HepG2 (cell line): Measurements from ENCODE around the gene IER5L. TPM values are rescaled to one million over a fixed set of nuclear protein-coding genes. Genes with fewer than 3 reads are reported as not detected.

Experiments used
- ATAC-seq: fragments of 200-7000 bp; cut with Tn5 transposase; 3 replicates; pipeline ENCODE4 v1.9.1; 2020; ENCODE audit warnings: mild to moderate bottlenecking, moderate library complexity
- BruUV-seq: library from RNA; stranded (reverse); fragments of 400-500 nt; replicated peaks from 2 replicates; lab custom pipeline; 2021; lab: Mats Ljungman, UMichigan
- CTCF ChIA-PET: fragments of 300-600 bp; formaldehyde crosslinking; extraction: SDS; loops from one replicate; lab custom pipeline; 2021; ENCODE audit warnings: low total read pairs, inconsistent platforms, low intra/inter-chr PET ratio; lab: Yijun Ruan, JAX
- POLR2A ChIA-PET: fragments of 350-600 bp; sonication (Branson Sonifier 250); formaldehyde crosslinking; loops from one replicate; lab custom pipeline; 2020; ENCODE audit warnings: antibody characterized with exemption, inconsistent platforms; lab: Yijun Ruan, JAX
- DNase-seq: peaks from one replicate; pipeline ENCODE4 v3.0.0-alpha.2; 2015; ENCODE audit warnings: low spot score
- FAIRE-seq: peaks from 3 replicates; lab custom pipeline; 2011; peaks lifted over from hg19 to GRCh38; lab: Jason Lieb, UNC
- H2AFZ ChIP-seq: one replicate; pipeline ENCODE4 v1.6.1; 2011; ENCODE audit warnings: low read length, inconsistent platforms
- H3K27ac ChIP-seq: fragments of 300-600 bp; 3 replicates; pipeline ENCODE4 v1.8.0; 2011; ENCODE audit warnings: mixed run types, mild to moderate bottlenecking, mixed read lengths, low read length, inconsistent platforms; ENCODE audit not compliant: insufficient read depth; ENCODE audit errors: extremely low read length
- H3K27me3 ChIP-seq, 2 experiments: fragments of 200-600 bp in 1 of 2; 2 replicates in 1 of 2; 3 replicates in 1 of 2; pipeline versions ENCODE4 v1.6.0 to v1.8.0; 2011; ENCODE audit warnings: low read length in 2 of 2, mild to moderate bottlenecking in 2 of 2, moderate library complexity in 2 of 2, inconsistent platforms in 1 of 2; ENCODE audit not compliant: insufficient read depth in 2 of 2, control insufficient read depth in 1 of 2
- H3K36me3 ChIP-seq, 2 experiments: fragments of 200-600 bp in 1 of 2; replicated peaks in 1 of 2; 2 replicates in 1 of 2; 3 replicates in 1 of 2; pipeline versions ENCODE4 v1.5.1 to v1.8.0; 2011; ENCODE audit warnings: low read length in 2 of 2, inconsistent platforms in 1 of 2; ENCODE audit not compliant: insufficient read depth in 2 of 2, control insufficient read depth in 1 of 2
- H3K4me1 ChIP-seq: 2 replicates; pipeline ENCODE4 v1.5.1; 2012; ENCODE audit warnings: low read length, inconsistent platforms; ENCODE audit not compliant: insufficient read depth
- H3K4me2 ChIP-seq: 2 replicates; pipeline ENCODE4 v1.6.0; 2011; ENCODE audit warnings: low read depth, low read length, inconsistent platforms
- H3K4me3 ChIP-seq, 3 experiments: fragments of 200-600 bp in 1 of 3; sonication (generic), shearing (Covaris generic) in 1 of 3; replicated peaks in 1 of 3; 2 replicates each; pipeline ENCODE4 v1.5.1; 2011 to 2016; ENCODE audit warnings: low read length in 3 of 3, inconsistent platforms in 2 of 3, low read depth in 2 of 3, mild to moderate bottlenecking in 2 of 3, control low read depth in 1 of 3, mixed read lengths in 1 of 3; ENCODE audit not compliant: insufficient read depth in 1 of 3
- H3K79me2 ChIP-seq: one replicate; pipeline ENCODE4 v1.6.1; 2011; ENCODE audit warnings: low read length, inconsistent platforms; ENCODE audit not compliant: insufficient read depth
- H3K9ac ChIP-seq: 2 replicates; pipeline ENCODE4 v1.6.0; 2011; ENCODE audit warnings: mild to moderate bottlenecking, low read depth, low read length, inconsistent platforms; ENCODE audit not compliant: insufficient read depth
- H3K9me3 ChIP-seq: 2 replicates; pipeline ENCODE4 v1.5.1; 2012; ENCODE audit warnings: mild to moderate bottlenecking, low read length
- H4K20me1 ChIP-seq: 2 replicates; pipeline ENCODE4 v1.6.0; 2011; ENCODE audit warnings: inconsistent platforms, mild to moderate bottlenecking, low read length, moderate library complexity; ENCODE audit not compliant: insufficient read depth
- ATAD3A ChIP-seq: sonication (generic); formaldehyde crosslinking; IDR thresholded peaks from 2 replicates; pipeline ENCODE4 v1.4.0; 2020; ENCODE audit warnings: missing genetic modification reagents
- CENPT ChIP-seq: sonication (generic); formaldehyde crosslinking; IDR thresholded peaks from 2 replicates; pipeline ENCODE4 v1.8.0; 2022; ENCODE audit warnings: low read depth, mild to moderate bottlenecking, moderate library complexity, missing genetic modification reagents
- FOXA3 ChIP-seq: IDR thresholded peaks from 2 replicates; pipeline ENCODE4 v1.6.1; 2016; ENCODE audit warnings: missing genetic modification reagents, missing compliant biosample characterization
- HMG20B ChIP-seq: conservative IDR thresholded peaks from 2 replicates; pipeline ENCODE4 v1.6.1; 2016; ENCODE audit warnings: missing genetic modification reagents, missing compliant biosample characterization
- HNRNPK ChIP-seq: fragments of 200-400 bp; formaldehyde crosslinking; IDR thresholded peaks from 2 replicates; pipeline ENCODE4 v1.6.1; 2018; ENCODE audit warnings: low read length, low read depth, moderate library complexity, mild to moderate bottlenecking; ENCODE audit not compliant: poor library complexity, severe bottlenecking
- HOXA5 ChIP-seq: sonication (generic); formaldehyde crosslinking; IDR thresholded peaks from 2 replicates; pipeline ENCODE4 v1.4.0; 2020; ENCODE audit warnings: missing genetic modification reagents
- KDM3A ChIP-seq: IDR thresholded peaks from 2 replicates; pipeline ENCODE4 v1.6.1; 2018; ENCODE audit warnings: low read depth, missing compliant biosample characterization
- RFXANK ChIP-seq: IDR thresholded peaks from 2 replicates; pipeline ENCODE4 v1.6.1; 2016
- SIX1 ChIP-seq: sonication (generic); formaldehyde crosslinking; IDR thresholded peaks from 2 replicates; pipeline ENCODE4 v1.4.0; 2020; ENCODE audit warnings: missing genetic modification reagents, borderline replicate concordance
- SNAI1 ChIP-seq: sonication (generic); formaldehyde crosslinking; IDR thresholded peaks from 2 replicates; pipeline ENCODE4 v1.5.0; 2020; ENCODE audit warnings: mild to moderate bottlenecking, missing genetic modification reagents, borderline replicate concordance
- SOX13 ChIP-seq, 3 experiments: fragments of 450-650 bp in 1 of 3; sonication (generic) in 1 of 3; formaldehyde crosslinking in 1 of 3; IDR thresholded peaks in 2 of 3; conservative IDR thresholded peaks in 1 of 3; 2 replicates each; pipeline versions ENCODE4 v1.5.0 to v1.6.1; 2016 to 2020; ENCODE audit warnings: antibody characterized with exemption in 1 of 3, mild to moderate bottlenecking in 1 of 3, missing compliant biosample characterization in 1 of 3, missing genetic modification reagents in 1 of 3, moderate library complexity in 1 of 3
- SOX6 ChIP-seq, 2 experiments: fragments of 450-650 bp in 1 of 2; sonication (generic) in 1 of 2; formaldehyde crosslinking in 1 of 2; IDR thresholded peaks; 2 replicates each; pipeline versions ENCODE4 v1.4.0 to v1.6.1; 2017 to 2020; ENCODE audit warnings: antibody characterized with exemption in 1 of 2, mild to moderate bottlenecking in 1 of 2, missing genetic modification reagents in 1 of 2
- TBX2 ChIP-seq: sonication (generic); formaldehyde crosslinking; IDR thresholded peaks from 2 replicates; pipeline ENCODE4 v1.5.0; 2020; ENCODE audit warnings: missing genetic modification reagents, mild to moderate bottlenecking, borderline replicate concordance
- THAP11 ChIP-seq: IDR thresholded peaks from 2 replicates; pipeline ENCODE4 v1.6.1; 2016; ENCODE audit warnings: missing biosample characterization, missing genetic modification reagents
- ZMYM3 ChIP-seq: sonication (generic); formaldehyde crosslinking; IDR thresholded peaks from 2 replicates; pipeline ENCODE4 v1.5.1; 2020; ENCODE audit warnings: mild to moderate bottlenecking, missing genetic modification reagents
- ZNF101 ChIP-seq: sonication (generic); formaldehyde crosslinking; IDR thresholded peaks from 2 replicates; pipeline ENCODE4 v1.4.0; 2020; ENCODE audit warnings: mild to moderate bottlenecking, low read depth, missing genetic modification reagents, borderline replicate concordance
- ZNF569 ChIP-seq: sonication (generic); formaldehyde crosslinking; IDR thresholded peaks from 2 replicates; pipeline ENCODE4 v1.5.0; 2020; ENCODE audit warnings: mild to moderate bottlenecking, missing genetic modification reagents, moderate library complexity, borderline replicate concordance
- ZNF605 ChIP-seq: sonication (generic); formaldehyde crosslinking; IDR thresholded peaks from 2 replicates; pipeline ENCODE4 v1.8.0; 2022; ENCODE audit warnings: mild to moderate bottlenecking, missing genetic modification reagents
- WGBS: methylation state at CpG from one replicate; pipeline ENCODE4 v1.1.6; 2017; ENCODE audit warnings: low lambda C conversion rate; 5-methylcytosine and 5-hydroxymethylcytosine counted together
- in situ Hi-C: cut with HindIII; loops from 2 replicates; pipeline ENCODE4 v1.10.0; 2017; ENCODE audit warnings: low pct_unique_long_range_greater_than_20kb; ENCODE audit not compliant: extremely low pct_ligation_motif_present
- intact Hi-C: fragments of 100-400 bp; cut with micrococcal nuclease; formaldehyde crosslinking; loops from one replicate; pipeline ENCODE4 v1.10.0; 2022; ENCODE audit not compliant: unreplicated experiment
- polyA plus RNA-seq, 8 experiments: library from polyadenylated mRNA; depleted of rRNA in 3 of 8; stranded (reverse) in 7 of 8; unstranded in 1 of 8; fragments of >200 nt; fragmentation: Illumina TruSeq in 4 of 8; extraction: Trizol in 4 of 8; gene quantifications; 2 replicates each; pipeline versions ENCODE4 v1.2.1 to v1.2.3, GENCODE V29; 2011 to 2016; ENCODE audit warnings: low read depth in 4 of 8, missing spikeins in 1 of 8, mixed read lengths in 1 of 8; ENCODE audit not compliant: insufficient read depth in 1 of 8
- total RNA-seq, 5 experiments: library from RNA; depleted of rRNA; stranded (reverse); fragments of >200 nt; fragmentation: Illumina TruSeq; extraction: Trizol; gene quantifications; 2 replicates each; pipeline ENCODE4 v1.2.3, GENCODE V29; 2016; ENCODE audit warnings: low read depth in 1 of 5
- TF ChIP-seq, protein P1 (sequence below): sonication (generic); formaldehyde crosslinking; IDR thresholded peaks from 2 replicates; pipeline ENCODE4 v1.4.0; 2020; ENCODE audit warnings: missing genetic modification reagents, borderline replicate concordance
- TF ChIP-seq, protein P2 (sequence below): IDR thresholded peaks from 2 replicates; pipeline ENCODE4 v1.6.1; 2012; ENCODE audit warnings: inconsistent platforms

IER5L gene
- total and polyA plus RNA-seq, 2 of the 13 experiments (the other 11 are each of a cell fraction or from before 2014, with no cell fraction given): 1.8 to 3.3 TPM

DNA sequence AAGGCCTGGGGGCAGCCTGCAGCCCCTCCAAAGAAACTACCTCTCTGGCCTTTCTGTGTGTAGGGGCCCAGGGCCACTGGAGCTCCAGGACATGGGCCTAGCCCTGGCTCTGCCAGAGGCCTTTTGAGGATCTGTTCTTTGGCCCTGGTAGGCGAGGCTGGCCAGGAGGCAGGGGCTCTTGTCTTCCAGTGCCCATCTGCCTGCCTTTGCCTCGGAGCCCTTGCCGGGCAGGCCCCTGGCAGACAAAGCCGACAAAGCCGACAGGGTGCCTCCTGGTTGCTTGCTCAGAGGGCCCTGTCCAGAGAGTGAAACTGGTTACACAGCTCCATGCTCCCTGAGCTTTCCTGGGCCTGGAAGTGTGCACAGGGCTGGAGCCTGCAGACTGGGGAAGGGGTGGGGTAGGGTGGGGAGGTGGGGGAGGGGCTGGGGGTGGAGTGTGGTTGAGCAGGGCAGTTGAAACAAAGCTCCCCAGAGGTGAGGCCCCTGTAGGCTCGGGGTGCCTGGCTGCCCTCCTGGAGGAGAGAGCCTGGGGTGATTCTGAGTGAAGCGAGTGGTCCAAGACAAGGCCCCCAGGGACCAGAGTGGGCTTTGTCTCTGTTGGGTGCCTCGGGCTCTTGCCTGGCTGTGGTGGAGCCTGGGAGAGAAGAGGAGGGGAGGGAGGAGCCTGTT is 37.5 kb downstream of the IER5L start (continued):
- TF ChIP-seq HMG20B: no peak
- TF ChIP-seq, protein P1, sequence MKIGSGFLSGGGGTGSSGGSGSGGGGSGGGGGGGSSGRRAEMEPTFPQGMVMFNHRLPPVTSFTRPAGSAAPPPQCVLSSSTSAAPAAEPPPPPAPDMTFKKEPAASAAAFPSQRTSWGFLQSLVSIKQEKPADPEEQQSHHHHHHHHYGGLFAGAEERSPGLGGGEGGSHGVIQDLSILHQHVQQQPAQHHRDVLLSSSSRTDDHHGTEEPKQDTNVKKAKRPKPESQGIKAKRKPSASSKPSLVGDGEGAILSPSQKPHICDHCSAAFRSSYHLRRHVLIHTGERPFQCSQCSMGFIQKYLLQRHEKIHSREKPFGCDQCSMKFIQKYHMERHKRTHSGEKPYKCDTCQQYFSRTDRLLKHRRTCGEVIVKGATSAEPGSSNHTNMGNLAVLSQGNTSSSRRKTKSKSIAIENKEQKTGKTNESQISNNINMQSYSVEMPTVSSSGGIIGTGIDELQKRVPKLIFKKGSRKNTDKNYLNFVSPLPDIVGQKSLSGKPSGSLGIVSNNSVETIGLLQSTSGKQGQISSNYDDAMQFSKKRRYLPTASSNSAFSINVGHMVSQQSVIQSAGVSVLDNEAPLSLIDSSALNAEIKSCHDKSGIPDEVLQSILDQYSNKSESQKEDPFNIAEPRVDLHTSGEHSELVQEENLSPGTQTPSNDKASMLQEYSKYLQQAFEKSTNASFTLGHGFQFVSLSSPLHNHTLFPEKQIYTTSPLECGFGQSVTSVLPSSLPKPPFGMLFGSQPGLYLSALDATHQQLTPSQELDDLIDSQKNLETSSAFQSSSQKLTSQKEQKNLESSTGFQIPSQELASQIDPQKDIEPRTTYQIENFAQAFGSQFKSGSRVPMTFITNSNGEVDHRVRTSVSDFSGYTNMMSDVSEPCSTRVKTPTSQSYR (CRISPR knock-in tag): peak; percentile 76
- TF ChIP-seq ATAD3A (CRISPR knock-in tag): no peak
- TF ChIP-seq HNRNPK: peak; percentile 71
- TF ChIP-seq, protein P2, sequence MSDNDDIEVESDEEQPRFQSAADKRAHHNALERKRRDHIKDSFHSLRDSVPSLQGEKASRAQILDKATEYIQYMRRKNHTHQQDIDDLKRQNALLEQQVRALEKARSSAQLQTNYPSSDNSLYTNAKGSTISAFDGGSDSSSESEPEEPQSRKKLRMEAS: 0 out of 2 replicates have a peak, but pooled peaks have one; percentile 5
- no peak for TF ChIP-seq HOXA5 (CRISPR knock-in tag)
- TF ChIP-seq SNAI1 (CRISPR knock-in tag): 0 out of 2 replicates have a peak, but pooled peaks have one; percentile 2
- no peak for TF ChIP-seq CENPT
- TF ChIP-seq, all 625 proteins: peak for 41

DNA sequence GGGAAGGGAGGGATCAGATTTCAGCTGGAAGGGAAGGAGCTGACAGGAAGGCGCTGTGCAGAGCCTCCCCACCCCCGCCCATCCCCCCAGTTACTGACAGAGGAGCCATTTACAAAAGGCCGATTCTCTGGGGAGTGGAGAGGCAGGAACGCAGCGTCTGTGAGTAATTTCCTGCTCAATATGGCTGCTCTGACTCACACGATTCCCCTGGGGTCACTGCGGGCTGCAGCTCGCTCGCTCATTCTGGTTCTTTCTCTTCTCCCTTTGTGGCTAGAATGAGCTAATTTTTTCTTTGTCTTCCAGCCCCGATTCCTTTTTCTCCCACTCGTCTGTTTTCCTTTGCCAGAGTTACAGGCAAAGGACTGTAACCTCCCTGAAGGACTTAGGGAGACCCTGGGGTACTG is 38.1 kb downstream of the IER5L start:
- H4K20me1 ChIP-seq: no peaks in the 10 kb centered on the region
- FAIRE-seq: peak; percentile 96
- BruUV-seq: TSS peak; percentile 89
- peak; percentile 94 for DNase-seq
- H3K27ac ChIP-seq: peak overlapping the region; percentile 98
- peak; percentile 81 for ATAC-seq
- H3K36me3 ChIP-seq: peaks cover 13 to 55% of the 10 kb centered on the region in 2 experiments
- CTCF ChIA-PET: interaction anchor here (1.9 to 2.1 kb wide), 2 partner anchors 471 to 485 kb away, joined by 13 to 17 read pairs; no protein-coding TSS in a partner anchor
- 4% methylated on average over 9 of the region's 11 CpGs for WGBS
- peak overlapping the region; percentile 97 for H3K4me2 ChIP-seq
- H3K4me1 ChIP-seq: peaks cover 51% of the 10 kb centered on the region
- H3K79me2 ChIP-seq: peaks cover 6% of the 10 kb centered on the region
- POLR2A ChIA-PET: interaction anchor here (0.6 to 3.5 kb wide), 30 partner anchors 8 to 486 kb away, joined by 3 to 55 read pairs (median 6); partner anchors contain the start of genes CRAT, IER5L, NTMT1 and PTPA
- no peak overlapping the region for H2AFZ ChIP-seq
- no peaks in the 10 kb centered on the region for H3K9me3 ChIP-seq
- H3K4me3 ChIP-seq: peak overlapping the region; percentile 57 to 75 (median 67)
- H3K9ac ChIP-seq: peak overlapping the region; percentile 96
- no peaks in the 10 kb centered on the region for H3K27me3 ChIP-seq
- in situ Hi-C loops: loop anchor here (5.0 kb wide), 2 partner anchors 37 to 482 kb away; partner anchors contain the start of genes C9orf50 and IER5L
- intact Hi-C loops: loop anchor here (1.0 to 5.0 kb wide), 2 partner anchors 37 to 485 kb away; partner anchors contain the start of gene IER5L
- TF ChIP-seq ZNF605 (CRISPR knock-in tag) (0 out of 2 replicates have a peak, but pooled peaks have one; percentile 7), ZMYM3 (no peak; the same call in none of the 2 replicates), SOX13 (IDR thresholded peaks at IDR 0.05) (no peak), SOX13 (CRISPR knock-in tag; conservative IDR thresholded peaks at IDR 0.05 in 1 of 2, IDR thresholded peaks at IDR 0.05 in 1 of 2) (peak in 1 of 2 experiments; percentile 36; a peak in 2 of 4 replicates), FOXA3 (peak; percentile 41), SOX6 (IDR thresholded peaks at IDR 0.05) (no peak), SOX6 (CRISPR knock-in tag; IDR thresholded peaks at IDR 0.05) (no peak; the same call in 1 of the 2 replicates), KDM3A (CRISPR knock-in tag) (no peak), TBX2 (peak; percentile 41; the same call in 1 of the 2 replicates), RFXANK (CRISPR knock-in tag) (no peak), SIX1 (peak; percentile 97), THAP11 (CRISPR knock-in tag) (peak; percentile 39), ZNF569 (no peak), ZNF101 (no peak)
